ENCODE data around the gene TMEM131L.
A peak's percentile ranks its signal among the peaks of the same experiment; 100 is the strongest.
"Not testable (repeated sequence)": the region's sequence is repeated elsewhere in the genome, so short reads cannot be mapped to it uniquely, and the experiment has no call there.

The TMEM131L gene

GRCh38 chr4:153450544-153450917, 15.6 kb upstream of the TMEM131L start:
- Histone ChIP-seq H2AFZ (ENCODE audit: low read depth, low read length) (peak overlapping the region; percentile 89), H3K27me3 (ENCODE audit: low read depth, low read length) (0 out of 2 replicates have a peak, but pooled peaks cover 7% of the 10 kb centered on the region), H4K20me1 (ENCODE audit: insufficient read depth, low read length) (no peaks in the 10 kb centered on the region)

GRCh38 chr4:153451145-153451544, 15.0 kb upstream of the TMEM131L start:
- H3K27me3 ChIP-seq (ENCODE audit: low read depth, low read length); H4K20me1 ChIP-seq (ENCODE audit: insufficient read depth, low read length); H3K27ac ChIP-seq (ENCODE audit: low read length); H3K4me1 ChIP-seq (ENCODE audit: low read length); H3K9ac ChIP-seq (ENCODE audit: low read length); H3K9me3 ChIP-seq (ENCODE audit: insufficient read depth, low read length); H3K4me3 ChIP-seq (ENCODE audit: low read length); H3K4me2 ChIP-seq (ENCODE audit: low read length); H2AFZ ChIP-seq (ENCODE audit: low read depth, low read length); H3K36me3 ChIP-seq (replicated peaks; ENCODE audit: low read depth, low read length); H3K79me2 ChIP-seq (ENCODE audit: low read length): not testable (repeated sequence)

More at GRCh38 chr4:153450544-153450917, 15.6 kb upstream of the TMEM131L start:
- H3K9me3 ChIP-seq (ENCODE audit: insufficient read depth, low read length), result no peaks in the 10 kb centered on the region
- peak overlapping the region; percentile 48 for H3K4me2 ChIP-seq (ENCODE audit: low read length)
- H3K79me2 ChIP-seq (ENCODE audit: low read length), result no peaks in the 10 kb centered on the region
- peaks cover 10% of the 10 kb centered on the region for H3K4me1 ChIP-seq (ENCODE audit: low read length)
- H3K4me3 ChIP-seq (ENCODE audit: low read length), result no peak overlapping the region
- H3K9ac ChIP-seq (ENCODE audit: low read length), result no peak overlapping the region
- H3K36me3 ChIP-seq (replicated peaks; ENCODE audit: low read depth, low read length), result no peaks in the 10 kb centered on the region
- TF ChIP-seq CTCF (IDR thresholded peaks at IDR 0.05; ENCODE audit: low read depth, low read length) (no peak), EZH2phosphoT487 (IDR thresholded peaks at IDR 0.05; ENCODE audit: low read depth) (no peak)
- no peak overlapping the region for H3K27ac ChIP-seq (ENCODE audit: low read length)

GRCh38 chr4:153451911-153452657, 14.1 kb upstream of the TMEM131L start:
- H3K4me3 ChIP-seq (ENCODE audit: low read length), result no peak overlapping the region
- H2AFZ ChIP-seq (ENCODE audit: low read depth, low read length), result no peak overlapping the region
- no peaks in the 10 kb centered on the region for H3K36me3 ChIP-seq (replicated peaks; ENCODE audit: low read depth, low read length)
- no peaks in the 10 kb centered on the region for H3K9me3 ChIP-seq (ENCODE audit: insufficient read depth, low read length)
- H3K9ac ChIP-seq (ENCODE audit: low read length), result no peak overlapping the region
- H3K79me2 ChIP-seq (ENCODE audit: low read length), result no peaks in the 10 kb centered on the region
- TF ChIP-seq CTCF (IDR thresholded peaks at IDR 0.05; ENCODE audit: low read depth, low read length) (no peak), EZH2phosphoT487 (IDR thresholded peaks at IDR 0.05; ENCODE audit: low read depth) (no peak)
- 0 out of 2 replicates have a peak, but pooled peaks cover 7% of the 10 kb centered on the region for H3K27me3 ChIP-seq (ENCODE audit: low read depth, low read length)
- H3K27ac ChIP-seq (ENCODE audit: low read length), result no peak overlapping the region
- H3K4me2 ChIP-seq (ENCODE audit: low read length), result no peak overlapping the region
- peaks cover 10% of the 10 kb centered on the region for H3K4me1 ChIP-seq (ENCODE audit: low read length)
- H4K20me1 ChIP-seq (ENCODE audit: insufficient read depth, low read length), result no peaks in the 10 kb centered on the region

GRCh38 chr4:153452658-153453378, 13.3 kb upstream of the TMEM131L start:
- peaks cover 10% of the 10 kb centered on the region for H3K4me1 ChIP-seq (ENCODE audit: low read length)
- no peak overlapping the region for H3K27ac ChIP-seq (ENCODE audit: low read length)
- H3K4me3 ChIP-seq (ENCODE audit: low read length), result no peak overlapping the region
- TF ChIP-seq CTCF (IDR thresholded peaks at IDR 0.05; ENCODE audit: low read depth, low read length) (no peak), EZH2phosphoT487 (IDR thresholded peaks at IDR 0.05; ENCODE audit: low read depth) (no peak)
- H3K9ac ChIP-seq (ENCODE audit: low read length), result no peak overlapping the region
- no peak overlapping the region for H2AFZ ChIP-seq (ENCODE audit: low read depth, low read length)
- H3K9me3 ChIP-seq (ENCODE audit: insufficient read depth, low read length), result no peaks in the 10 kb centered on the region
- no peaks in the 10 kb centered on the region for H4K20me1 ChIP-seq (ENCODE audit: insufficient read depth, low read length)
- 0 out of 2 replicates have a peak, but pooled peaks cover 7% of the 10 kb centered on the region for H3K27me3 ChIP-seq (ENCODE audit: low read depth, low read length)
- no peaks in the 10 kb centered on the region for H3K79me2 ChIP-seq (ENCODE audit: low read length)
- H3K36me3 ChIP-seq (replicated peaks; ENCODE audit: low read depth, low read length), result no peaks in the 10 kb centered on the region
- no peak overlapping the region for H3K4me2 ChIP-seq (ENCODE audit: low read length)
